Mesendoderm (in vitro differentiated cells): ENCODE results near the gene CHRM4.

ENCODE experiments used
- DNase-seq: peaks from one replicate; pipeline ENCODE4 v3.0.0; 2013
- H2AK5ac ChIP-seq: 2 replicates; pipeline ENCODE4 v1.6.1; 2013; ENCODE audit warnings: low read length, inconsistent platforms
- H2BK120ac ChIP-seq: 2 replicates; pipeline ENCODE4 v1.6.1; 2013; ENCODE audit warnings: low read depth, mild to moderate bottlenecking, low read length, moderate library complexity, mixed read lengths
- H2BK15ac ChIP-seq: replicated peaks from 2 replicates; pipeline ENCODE4 v1.6.1; 2013; ENCODE audit warnings: low read depth, mild to moderate bottlenecking, moderate library complexity
- H2BK5ac ChIP-seq: 2 replicates; pipeline ENCODE4 v1.6.1; 2013; ENCODE audit warnings: low read length, inconsistent platforms
- H3K18ac ChIP-seq: 2 replicates; pipeline ENCODE4 v1.6.1; 2013; ENCODE audit warnings: mild to moderate bottlenecking, low read length, mixed read lengths
- H3K23ac ChIP-seq: one replicate; pipeline ENCODE4 v1.6.1; 2013; ENCODE audit warnings: low read length
- H3K27ac ChIP-seq: 2 replicates; pipeline ENCODE4 v1.5.1; 2013; ENCODE audit warnings: low read depth, mild to moderate bottlenecking, inconsistent platforms, low read length, moderate library complexity
- H3K27me3 ChIP-seq: 2 replicates; pipeline ENCODE4 v1.6.1; 2013; ENCODE audit warnings: low read length, control low read depth, mild to moderate bottlenecking, inconsistent platforms; ENCODE audit not compliant: insufficient read depth, poor library complexity
- H3K36me3 ChIP-seq: 2 replicates; pipeline ENCODE4 v1.6.1; 2013; ENCODE audit warnings: low read length, inconsistent platforms; ENCODE audit not compliant: control insufficient read depth, insufficient read depth
- H3K4ac ChIP-seq: one replicate; pipeline ENCODE4 v1.6.1; 2013; ENCODE audit warnings: low read depth, mild to moderate bottlenecking, low read length, moderate library complexity
- H3K4me1 ChIP-seq: 2 replicates; pipeline ENCODE4 v1.6.1; 2013; ENCODE audit warnings: low read depth, low read length, inconsistent platforms; ENCODE audit not compliant: control insufficient read depth
- H3K4me2 ChIP-seq: 2 replicates; pipeline ENCODE4 v1.6.1; 2013; ENCODE audit warnings: low read length
- H3K4me3 ChIP-seq: 2 replicates; pipeline ENCODE4 v1.5.1; 2013; ENCODE audit warnings: mild to moderate bottlenecking, low read length
- H3K56ac ChIP-seq: one replicate; pipeline ENCODE4 v1.6.1; 2013; ENCODE audit warnings: low read length
- H3K79me1 ChIP-seq: 2 replicates; pipeline ENCODE4 v1.6.1; 2013; ENCODE audit warnings: low read length, inconsistent platforms
- H3K79me2 ChIP-seq: 2 replicates; pipeline ENCODE4 v1.6.1; 2013; ENCODE audit warnings: mild to moderate bottlenecking, low read length; ENCODE audit not compliant: control insufficient read depth, insufficient read depth
- H3K9ac ChIP-seq: 2 replicates; pipeline ENCODE4 v1.6.1; 2013; ENCODE audit warnings: low read length, inconsistent platforms
- H4K5ac ChIP-seq: one replicate; pipeline ENCODE4 v1.6.1; 2013; ENCODE audit warnings: low read length
- H4K8ac ChIP-seq: one replicate; pipeline ENCODE4 v1.6.1; 2013; ENCODE audit warnings: low read depth, mild to moderate bottlenecking, control low read depth, low read length, moderate library complexity
- WGBS: extraction: QIAGEN DNeasy Blood & Tissue Kit; methylation state at CpG from one replicate; pipeline ENCODE4 v1.1.7; 2013; ENCODE audit warnings: low lambda C conversion rate, missing lambda C conversion rate; ENCODE audit not compliant: insufficient coverage; ENCODE audit errors: extremely low coverage; 5-methylcytosine and 5-hydroxymethylcytosine counted together
- small RNA-seq: library from polyadenylated mRNA; stranded (forward); fragments of <200 nt; extraction: miRNeasy Mini kit (QIAGEN cat#:217004); gene quantifications from one replicate; pipeline ENCODE3, GENCODE V24; 2013; ENCODE audit not compliant: insufficient read depth

The CHRM4 gene

DNA sequence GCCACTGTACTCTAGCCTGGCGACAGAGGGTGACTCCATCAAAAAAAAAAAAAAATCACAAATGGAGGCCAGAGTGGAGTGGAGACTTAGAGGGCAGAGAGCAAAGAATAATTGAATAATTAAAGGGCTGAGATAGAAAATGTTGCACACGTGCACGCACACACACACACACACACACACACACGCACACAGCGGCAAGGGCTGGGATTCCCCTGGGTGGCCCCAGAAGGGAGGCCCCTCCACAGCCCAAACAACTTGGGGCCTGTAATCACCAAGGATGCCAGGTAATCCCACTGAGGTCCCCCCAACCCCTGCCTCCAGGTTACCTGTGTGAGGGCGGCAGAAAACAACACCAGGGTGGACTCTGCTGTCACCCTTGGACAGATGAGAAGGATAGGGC, 56.3 kb downstream of the CHRM4 start:
- Histone ChIP-seq H3K18ac (no peak overlapping the region), H3K9ac (no peak overlapping the region), H3K56ac (no peak overlapping the region), H3K4me3 (no peak overlapping the region), H2BK15ac (no peak overlapping the region), H3K4me2 (no peak overlapping the region), H4K5ac (no peak overlapping the region), H3K27me3 (peaks cover 10% of the 10 kb centered on the region), H3K4me1 (peaks cover 17% of the 10 kb centered on the region), H4K8ac (no peak overlapping the region), H3K79me1 (no peaks in the 10 kb centered on the region), H2BK120ac (no peak overlapping the region), H3K23ac (no peak overlapping the region), H2AK5ac (no peak overlapping the region), H3K36me3 (no peaks in the 10 kb centered on the region), H2BK5ac (no peak overlapping the region), H3K79me2 (no peaks in the 10 kb centered on the region), H3K4ac (no peak overlapping the region), H3K27ac (no peak overlapping the region)
- WGBS = no CpG with 5 or more reads among the region's 6 CpGs
- DNase-seq = no peak

GRCh38 chr11:46334211-46334610, 57.4 kb downstream of the CHRM4 start:
- H4K5ac ChIP-seq = no peak overlapping the region
- no peaks in the 10 kb centered on the region for H3K36me3 ChIP-seq
- peaks cover 10% of the 10 kb centered on the region for H3K27me3 ChIP-seq
- no peak overlapping the region for H3K27ac ChIP-seq
- DNase-seq = no peak
- no CpG with 5 or more reads among the region's 3 CpGs for WGBS
- H3K4me3 ChIP-seq = no peak overlapping the region
- H3K4me1 ChIP-seq = peaks cover 11% of the 10 kb centered on the region
- no peak overlapping the region for H3K4ac ChIP-seq
- no peak overlapping the region for H2BK5ac ChIP-seq
- no peak overlapping the region for H2BK120ac ChIP-seq
- H3K18ac ChIP-seq = no peak overlapping the region
- no peak overlapping the region for H2AK5ac ChIP-seq
- H2BK15ac ChIP-seq = no peak overlapping the region
- H3K9ac ChIP-seq = no peak overlapping the region
- no peaks in the 10 kb centered on the region for H3K79me2 ChIP-seq
- H3K23ac ChIP-seq = no peak overlapping the region
- no peak overlapping the region for H3K4me2 ChIP-seq
- no peak overlapping the region for H3K56ac ChIP-seq
- no peaks in the 10 kb centered on the region for H3K79me1 ChIP-seq
- no peak overlapping the region for H4K8ac ChIP-seq

Small RNA genes within 50 kb of the gene (small RNA-seq; reads per million reads assigned to genes)
- 1.1 reads per million for gene MIR4688
